Ovary (tissue), 3 donors: ENCODE results near the gene PPM1D.

Source experiments
- CTCF ChIP-seq, 3 donors: fragments of 450-650 bp in 2 of 3; fragments of 200-600 bp in 1 of 3; IDR thresholded peaks; one replicate each; pipeline versions ENCODE4 v1.5.1 to v1.8.0; 2016 to 2022; ENCODE audit warnings: antibody characterized with exemption in 3 of 3, mild to moderate bottlenecking in 1 of 3
- EP300 ChIP-seq: sonication (generic); formaldehyde crosslinking; IDR thresholded peaks from one replicate; pipeline ENCODE4 v1.6.1; 2017; ENCODE audit warnings: antibody characterized with exemption
- POLR2A ChIP-seq: fragments of 450-650 bp; IDR thresholded peaks from one replicate; pipeline ENCODE4 v1.6.1; 2017; ENCODE audit warnings: antibody characterized with exemption, mild to moderate bottlenecking, moderate library complexity
- donor health status: DM: no; HTN: no; CAD: no.

- TF ChIP-seq CTCF (IDR thresholded peaks at IDR 0.05) (no peak), POLR2A (no peak), EP300 (no peak)
Measured at GRCh38 chr17:60599220-60599619, 773 bp upstream of the PPM1D start.
